NCI-H1436 (cell line): ENCODE data around the gene LCOR.
"Not testable (repeated sequence)": the region's sequence is repeated elsewhere in the genome, so short reads cannot be mapped to it uniquely, and the experiment has no call there.

Source experiments
- DNase-seq: peaks from one replicate; lab custom pipeline; 2025; lab: John Stamatoyannopoulos, UW

LCOR gene

GRCh38 chr10:97013983-97014382 lies 181.9 kb downstream of the LCOR start:
- no peak for DNase-seq

GRCh38 chr10:97015240-97015639 lies 183.1 kb downstream of the LCOR start:
- DNase-seq: no peak

DNA sequence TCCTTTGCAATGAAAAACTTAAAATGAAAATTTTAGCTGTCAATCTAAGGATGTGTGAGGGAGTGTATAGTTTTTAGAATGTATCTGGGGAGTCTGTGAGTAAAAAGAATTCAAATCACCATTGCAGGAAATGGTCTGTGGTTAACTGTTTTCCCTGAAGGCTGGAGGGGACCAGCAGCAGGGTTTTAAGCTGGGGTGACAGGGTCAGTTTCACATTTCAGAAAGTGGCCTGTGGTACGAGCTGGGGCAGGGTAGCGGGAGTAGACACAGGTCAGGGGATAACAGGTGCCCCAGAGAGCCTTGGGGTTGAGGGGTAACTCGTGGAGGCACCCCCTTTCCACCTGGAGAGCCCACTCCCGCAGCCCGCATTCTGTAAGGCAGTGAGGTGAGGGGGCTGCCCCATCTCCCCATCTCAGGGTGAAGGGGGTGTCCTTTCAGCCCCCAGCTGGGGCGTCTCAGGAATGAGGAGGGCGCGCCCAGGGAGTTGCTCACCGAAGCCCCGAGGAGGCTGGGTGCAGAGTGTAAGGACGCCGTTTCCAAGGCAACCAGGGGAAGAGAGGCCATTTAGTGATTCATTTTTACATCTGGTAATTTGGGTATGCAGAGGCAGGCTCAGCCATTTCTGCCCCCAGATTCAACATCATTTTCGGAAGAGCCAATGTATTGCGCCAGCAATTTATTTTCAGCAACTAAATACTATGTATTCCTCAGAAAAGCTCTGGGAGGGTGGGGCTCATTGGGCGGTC lies 184.8 kb downstream of the LCOR start:
- DNase-seq: no peak

GRCh38 chr10:97017474-97017903 lies 185.4 kb downstream of the LCOR start:
- no peak for DNase-seq

GRCh38 chr10:97018251-97019212 lies 186.4 kb downstream of the LCOR start:
- no peak for DNase-seq

DNA sequence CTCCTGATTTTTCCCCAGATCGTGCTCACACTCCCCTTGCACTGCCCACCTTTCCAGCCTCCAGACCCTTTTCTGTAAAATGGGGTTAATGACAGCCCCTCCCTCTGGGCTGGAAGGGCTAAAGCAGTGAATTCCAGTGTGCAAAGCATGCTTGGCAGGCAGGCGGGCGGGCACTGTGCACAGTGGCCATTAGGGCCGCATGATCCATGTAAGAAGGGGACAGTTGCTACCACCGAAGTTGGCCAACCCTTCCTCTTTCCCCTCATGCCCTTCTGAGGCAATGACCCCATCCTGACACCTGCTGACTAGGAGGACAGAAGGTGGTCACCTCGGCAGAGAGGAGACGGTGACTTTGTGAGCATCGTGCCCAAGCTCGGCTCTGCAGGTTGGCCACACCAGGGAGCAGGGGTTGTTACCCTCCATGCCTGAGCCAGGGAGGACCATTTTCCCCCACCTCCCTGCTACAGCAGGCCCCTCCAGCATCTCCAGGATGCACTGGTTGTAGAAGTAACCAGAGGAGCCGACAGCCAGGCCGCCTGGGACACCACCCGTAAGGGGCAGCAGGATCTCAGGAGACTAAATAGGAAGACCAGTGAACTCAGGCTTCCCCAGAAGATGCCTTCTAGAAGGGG lies 187.2 kb downstream of the LCOR start:
- DNase-seq: no peak

DNA sequence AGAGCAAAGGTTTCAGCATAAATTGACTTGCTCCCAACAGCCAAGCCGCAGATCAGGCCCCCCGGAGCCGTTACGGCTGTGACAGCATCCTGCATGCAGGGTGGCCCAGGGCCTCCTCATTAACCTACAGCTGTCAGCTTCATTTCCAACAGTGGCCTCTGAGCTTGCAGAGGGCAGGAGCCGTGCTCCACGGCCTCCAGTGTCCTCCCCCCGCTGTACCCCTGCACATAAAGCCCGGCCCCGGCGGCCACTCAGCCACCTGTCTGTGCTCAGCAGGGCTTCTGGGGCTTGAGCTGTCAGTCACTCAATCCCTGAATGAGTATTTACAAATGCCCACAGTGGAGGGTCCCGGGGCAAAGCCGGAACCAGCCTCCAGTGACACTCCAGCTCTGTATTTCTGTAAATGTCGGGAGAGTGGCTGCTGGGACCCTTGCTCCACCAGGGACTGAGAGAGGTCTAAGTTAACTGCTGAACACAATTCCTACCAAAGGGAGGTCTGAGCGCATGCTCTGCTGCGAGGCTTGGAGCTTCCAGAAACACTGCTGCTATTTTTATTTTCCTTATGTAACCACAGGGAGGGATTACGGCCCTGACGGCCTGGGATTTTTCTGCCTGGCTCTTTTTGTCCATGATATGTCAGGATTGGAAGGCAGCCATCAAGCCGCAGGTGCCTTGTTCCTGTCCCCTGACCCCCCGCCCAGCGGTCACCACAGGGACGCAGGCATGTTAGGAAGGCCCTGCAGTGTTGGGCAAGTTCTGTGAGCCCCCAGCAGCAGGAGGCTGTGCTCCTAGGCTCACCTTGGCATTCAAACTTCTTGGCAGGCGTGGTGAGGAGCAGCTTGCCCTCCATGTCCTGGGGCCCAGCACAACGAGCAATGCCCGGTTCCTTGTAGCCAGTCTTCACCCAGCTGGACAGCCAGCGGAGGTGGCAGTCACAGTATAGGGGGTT lies 188.6 kb downstream of the LCOR start:
- no peak for DNase-seq

- no peak for DNase-seq
Measured at GRCh38 chr10:97022616-97023015, 190.5 kb downstream of the LCOR start.

DNA sequence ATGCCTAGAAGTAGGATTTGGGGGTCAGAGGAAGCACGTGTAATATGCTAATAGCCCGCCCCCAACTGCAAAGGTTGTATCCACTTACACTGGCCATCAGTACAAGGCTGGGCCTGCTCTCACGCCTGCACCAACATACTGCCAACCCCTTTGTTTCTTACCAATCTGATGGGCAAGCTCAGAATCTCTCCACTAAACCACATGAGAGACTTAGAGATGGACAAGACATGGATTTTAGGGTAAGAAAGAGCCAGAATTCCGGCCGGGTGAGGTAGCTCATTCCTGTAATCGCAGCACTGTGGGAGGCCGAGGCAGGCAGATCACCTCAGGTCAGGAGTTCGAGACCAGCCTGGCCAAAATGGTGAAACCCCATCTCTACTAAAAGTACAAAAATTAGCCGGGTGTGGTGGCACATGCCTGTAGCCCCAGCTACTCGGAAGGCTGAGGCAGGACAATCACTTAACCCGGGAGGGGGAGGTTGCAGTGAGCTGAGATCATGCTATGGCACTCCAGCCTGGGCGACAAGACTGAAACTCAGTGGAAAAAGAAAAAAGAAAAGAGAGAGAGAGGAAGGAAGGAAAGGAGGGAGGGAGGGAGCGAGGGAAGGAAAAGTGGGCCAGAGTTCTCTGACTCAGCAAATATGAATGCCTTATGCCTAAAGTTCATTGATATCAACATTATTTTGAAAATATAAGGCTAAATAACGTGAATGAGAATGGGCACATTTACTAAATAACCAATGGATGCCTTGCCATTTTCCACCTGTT lies 191.5 kb downstream of the LCOR start:
- DNase-seq: no peak

GRCh38 chr10:97024168-97025073 lies 192.3 kb downstream of the LCOR start:
- no peak for DNase-seq

DNA sequence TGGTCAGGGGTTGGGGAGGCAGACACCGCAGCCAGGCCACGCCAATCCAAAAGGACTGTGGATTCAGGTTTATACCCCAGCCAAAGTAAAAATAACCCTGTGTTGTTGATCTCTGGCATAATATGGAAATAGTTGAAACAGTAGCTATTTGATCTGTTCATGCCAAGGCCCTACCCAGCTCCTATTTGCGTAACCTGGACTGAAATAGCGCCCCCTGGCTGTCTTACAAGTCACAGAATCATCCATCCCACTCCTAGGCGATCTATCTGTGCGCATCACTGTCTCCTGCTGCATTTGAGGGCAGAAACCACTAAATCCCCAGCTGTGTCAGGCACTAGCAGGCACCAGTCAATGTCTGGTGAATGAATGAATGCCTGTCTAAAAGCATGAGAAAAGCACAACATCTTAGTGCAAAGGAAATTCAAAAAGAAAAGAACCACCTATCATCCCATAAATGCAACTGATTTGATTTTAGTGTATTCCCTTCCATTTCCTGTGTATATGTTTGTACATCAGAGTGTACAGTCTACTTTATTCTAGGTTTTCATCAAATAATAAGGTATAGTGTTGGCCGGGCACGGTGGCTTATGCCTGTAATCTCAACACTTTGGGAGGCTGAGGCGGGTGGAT lies 193.6 kb downstream of the LCOR start:
- peak; percentile 35 for DNase-seq

DNA sequence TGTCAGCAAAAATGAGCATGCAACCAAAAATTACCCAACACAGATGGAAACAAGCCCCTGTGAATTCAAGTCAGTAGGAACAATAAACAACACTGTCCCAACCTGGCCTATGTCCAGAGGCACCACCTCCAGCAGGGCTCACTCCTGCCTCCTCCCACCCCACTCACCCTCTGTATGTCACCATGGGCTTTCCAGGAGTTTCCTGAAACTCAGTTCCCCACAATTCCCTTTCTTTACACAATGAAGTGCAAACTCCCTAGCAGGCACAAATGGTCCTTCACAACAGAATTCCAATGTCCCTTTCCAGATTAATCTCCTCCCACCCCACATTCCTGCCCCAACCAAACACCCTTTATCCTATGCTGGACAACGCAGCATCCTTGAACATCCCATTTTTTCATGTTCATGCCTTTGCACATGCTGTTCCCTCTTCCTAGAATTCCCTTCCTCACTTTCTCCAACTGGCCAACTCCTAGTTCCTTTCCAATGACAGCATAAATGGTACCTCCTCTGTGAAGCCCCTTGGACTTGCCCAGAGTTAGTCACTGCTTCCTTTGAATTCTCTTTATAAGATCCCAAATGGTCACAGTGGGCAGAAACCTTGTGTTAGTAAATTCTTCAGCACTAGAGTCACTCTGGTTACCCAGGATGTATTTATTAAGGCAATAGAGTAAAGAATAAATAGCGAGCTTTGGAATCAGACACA lies 196.2 kb downstream of the LCOR start:
- DNase-seq: no peak

GRCh38 chr10:97028832-97029178 lies 196.7 kb downstream of the LCOR start:
- DNase-seq: no peak

GRCh38 chr10:97029271-97029670 lies 197.2 kb downstream of the LCOR start:
- no peak for DNase-seq

DNA sequence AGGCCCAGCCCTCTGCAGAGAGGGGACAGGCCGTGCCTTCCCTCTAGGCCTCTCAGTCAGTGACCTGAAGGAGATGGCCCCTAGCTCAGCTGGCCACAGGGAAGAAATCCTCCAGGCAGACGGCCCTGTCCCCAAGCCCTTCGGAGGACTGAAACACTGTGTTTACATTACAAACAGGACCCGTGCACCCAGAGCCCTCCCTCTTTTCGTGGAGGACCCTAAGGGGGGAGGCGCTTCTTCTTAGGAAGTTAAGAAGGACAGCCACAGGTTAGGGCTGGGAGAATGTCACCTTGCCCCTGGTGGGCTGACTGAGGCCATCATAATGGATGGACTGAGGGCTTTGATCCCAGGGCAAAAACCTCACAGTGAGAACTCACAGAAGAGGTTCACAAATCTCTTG lies 198.8 kb downstream of the LCOR start:
- no peak for DNase-seq

GRCh38 chr10:97031459-97031858 lies 199.4 kb downstream of the LCOR start:
- no peak for DNase-seq

DNA sequence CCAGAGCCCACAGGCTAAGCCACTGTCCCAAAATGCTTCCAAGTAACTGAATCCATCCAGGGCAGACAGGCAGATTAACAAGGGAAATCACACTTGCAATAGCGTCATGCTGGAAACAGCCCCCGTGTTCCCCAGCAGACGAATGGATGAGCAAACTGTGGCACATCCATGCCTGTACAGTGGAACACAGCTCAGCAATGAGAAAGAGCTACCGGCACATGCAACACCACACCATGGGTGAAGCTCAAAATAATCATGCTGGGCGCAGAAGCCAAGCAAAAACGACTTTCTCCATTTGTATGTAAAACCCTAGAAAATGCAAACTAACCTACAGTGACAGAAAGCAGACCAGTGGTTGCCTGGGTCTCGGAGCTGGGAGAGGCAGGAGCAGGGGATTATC lies 200.5 kb downstream of the LCOR start:
- no peak for DNase-seq

DNA sequence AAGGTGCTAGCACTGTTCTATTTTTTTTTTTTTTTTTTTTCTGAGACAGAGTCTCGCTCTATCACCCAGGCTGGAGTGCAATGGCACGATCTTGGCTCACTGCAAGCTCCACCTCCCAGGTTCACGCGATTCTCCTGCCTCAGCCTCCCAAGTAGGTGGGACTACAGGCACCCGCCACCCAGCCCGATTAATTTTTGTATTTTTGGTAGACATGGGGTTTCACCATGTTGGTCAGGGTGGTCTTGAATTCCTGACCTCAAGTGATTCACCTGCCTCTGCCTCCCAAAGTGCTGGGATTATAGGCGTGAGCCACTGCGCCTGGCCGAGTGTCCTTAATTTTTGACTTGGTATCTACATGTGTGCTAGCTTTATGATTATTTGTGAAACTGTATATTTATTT lies 201.7 kb downstream of the LCOR start:
- not testable (repeated sequence) for DNase-seq

- no peak for DNase-seq
Measured at GRCh38 chr10:97034301-97034700, 202.2 kb downstream of the LCOR start.
